PC-3 (cell line): ENCODE data around the gene HEPHL1.
"Not testable (repeated sequence)": the region's sequence is repeated elsewhere in the genome, so short reads cannot be mapped to it uniquely, and the experiment has no call there.

Source experiments
- CTCF ChIP-seq: fragments of 300-600 bp; sonication (generic); conservative IDR thresholded peaks from 2 replicates; pipeline ENCODE4 v1.5.1; 2017; ENCODE audit warnings: antibody characterized with exemption, low read depth, mild to moderate bottlenecking, low read length
- EZH2phosphoT487 ChIP-seq: fragments of 300-600 bp; sonication (generic); IDR thresholded peaks from 2 replicates; pipeline ENCODE4 v1.6.1; 2018; ENCODE audit warnings: mild to moderate bottlenecking, antibody characterized with exemption, low read length, borderline replicate concordance

- not testable (repeated sequence) for TF ChIP-seq CTCF, EZH2phosphoT487
Observed at GRCh38 chr11:94157339-94157738, 136.2 kb downstream of the HEPHL1 start.
